Loucy (cell line): ENCODE measurements around the gene MTMR12.

ENCODE experiments used
- CTCF ChIP-seq: fragments of 200-600 bp; sonication (generic); conservative IDR thresholded peaks from 2 replicates; pipeline ENCODE4 v1.5.1; 2014; ENCODE audit warnings: mild to moderate bottlenecking, antibody characterized with exemption, low read length
- EZH2phosphoT487 ChIP-seq: fragments of 200-600 bp; IDR thresholded peaks from 2 replicates; pipeline ENCODE4 v1.6.1; 2018; ENCODE audit warnings: antibody characterized with exemption, mild to moderate bottlenecking, moderate library complexity, borderline replicate concordance

GRCh38 chr5:32193591-32193990, 119.1 kb downstream of the MTMR12 start:
- no peak for TF ChIP-seq CTCF
- TF ChIP-seq EZH2phosphoT487, result no peak
